Measurements from ENCODE around the gene FBXW12.

The FBXW12 gene

GRCh38 chr3:48423883-48424695 lies 52.1 kb downstream of the FBXW12 start:
- no peak for DNase-seq

GRCh38 chr3:48425281-48425812 lies 53.3 kb downstream of the FBXW12 start:
- DNase-seq, result peak; percentile 29

- no peak for DNase-seq
These were observed 54.4 kb downstream of the FBXW12 start for GRCh38 chr3:48426401-48426909.

GRCh38 chr3:48426944-48427629 lies 55.1 kb downstream of the FBXW12 start:
- no peak for DNase-seq

- peak; percentile 72 for DNase-seq
These were observed 55.6 kb downstream of the FBXW12 start for GRCh38 chr3:48427630-48427962.

- no peak for DNase-seq
These were observed 56.1 kb downstream of the FBXW12 start for GRCh38 chr3:48428088-48428571.

GRCh38 chr3:48428572-48429316 lies 56.7 kb downstream of the FBXW12 start:
- no peak for DNase-seq

GRCh38 chr3:48429317-48429959 lies 57.4 kb downstream of the FBXW12 start:
- DNase-seq, result peak; percentile 50

GRCh38 chr3:48429960-48430707 lies 58.1 kb downstream of the FBXW12 start, which contains the start of gene PLXNB1:
TSS of gene PLXNB1 (minus strand) at chr3:48430086. CDS start at chr3:48424611, 5,475 bp downstream.
- peak; percentile 83 for DNase-seq

- no peak for DNase-seq
These were observed 58.7 kb downstream of the FBXW12 start for GRCh38 chr3:48430708-48431101.

- no peak for DNase-seq
These were observed 59.4 kb downstream of the FBXW12 start for GRCh38 chr3:48431224-48432029.

GRCh38 chr3:48432411-48433371 lies 60.7 kb downstream of the FBXW12 start:
- DNase-seq, result no peak

GRCh38 chr3:48433472-48434118 lies 61.6 kb downstream of the FBXW12 start:
- DNase-seq, result peak; percentile 88

GRCh38 chr3:48434591-48435222 lies 62.7 kb downstream of the FBXW12 start:
- no peak for DNase-seq

- DNase-seq, result no peak
These were observed 63.2 kb downstream of the FBXW12 start for GRCh38 chr3:48435223-48435595.

- peak; percentile 59 for DNase-seq
These were observed 63.9 kb downstream of the FBXW12 start for GRCh38 chr3:48435774-48436476.

- DNase-seq, result no peak
These were observed 64.4 kb downstream of the FBXW12 start for GRCh38 chr3:48436477-48436787.

- DNase-seq, result no peak
These were observed 64.8 kb downstream of the FBXW12 start for GRCh38 chr3:48436855-48437254.

Data from NCI-H226 (cell line).